ENCODE results near the gene ZNF74. TPM values are rescaled to one million over a fixed set of nuclear protein-coding genes. Genes with fewer than 3 reads are reported as not detected.
"Not testable (repeated sequence)": the region's sequence is repeated elsewhere in the genome, so short reads cannot be mapped to it uniquely, and the experiment has no call there.

The ZNF74 gene
- total and polyA plus RNA-seq, 2 donors (not counting 1 experiment from before 2014, with no cell fraction given) = 11.6 TPM

DNA sequence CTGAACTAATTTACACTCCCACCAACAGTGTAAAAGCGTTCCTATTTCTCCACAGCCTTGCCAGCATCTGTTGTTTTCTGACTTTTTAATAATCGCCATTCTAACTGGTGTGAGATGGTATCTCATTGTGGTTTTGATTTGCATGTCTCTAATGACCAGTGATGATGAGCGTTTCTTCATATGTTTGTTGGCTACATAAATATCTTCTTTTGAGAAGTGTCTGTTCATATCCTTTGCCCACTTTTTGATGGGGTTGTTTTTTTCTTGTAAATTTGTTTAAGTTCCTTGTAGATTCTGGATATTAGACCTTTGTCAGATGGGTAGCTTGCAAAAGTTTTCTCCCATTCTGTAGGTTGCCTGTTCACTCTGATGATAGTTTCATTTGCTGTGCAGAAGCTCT lies 21.7 kb downstream of the ZNF74 start:
- H3K4me3 ChIP-seq (ENCODE audit: control extremely low read depth in 1 of 5, extremely low read depth in 1 of 5, insufficient read depth in 1 of 5, low read depth in 2 of 5, low read length in 4 of 5); H3K27ac Mint-ChIP-seq; H3K27ac ChIP-seq (ENCODE audit: low read length in 2 of 2); H3K4me1 Mint-ChIP-seq; DNase-seq; intact Hi-C loops (cut with micrococcal nuclease); H3K27me3 Mint-ChIP-seq; H3K27me3 ChIP-seq (replicated peaks in 1 of 4; ENCODE audit: control extremely low read depth in 1 of 4, control insufficient read depth in 3 of 4, insufficient read depth in 4 of 4, low read length in 3 of 4); H3K4me2 ChIP-seq (replicated peaks; ENCODE audit: low read depth, low read length, poor library complexity, severe bottlenecking); H3K9me3 ChIP-seq (ENCODE audit: control extremely low read depth in 1 of 3, control insufficient read depth in 2 of 3, insufficient read depth in 1 of 3, low read length in 2 of 3); H3K79me2 ChIP-seq (ENCODE audit: control insufficient read depth, insufficient read depth, low read length); H4K20me1 ChIP-seq (ENCODE audit: control insufficient read depth, insufficient read depth, low read length, poor library complexity, severe bottlenecking); H3K4me3 Mint-ChIP-seq; H3K9ac ChIP-seq (ENCODE audit: low read length); ATAC-seq (ENCODE audit: low read depth); H3K4me1 ChIP-seq (ENCODE audit: control insufficient read depth in 2 of 2, insufficient read depth in 2 of 2, low read length in 2 of 2); H2AFZ ChIP-seq (ENCODE audit: insufficient read depth, low read depth, low read length, poor library complexity, severe bottlenecking); H3K36me3 ChIP-seq (replicated peaks in 1 of 2; ENCODE audit: control extremely low read depth in 1 of 2, control insufficient read depth in 1 of 2, extremely low read depth in 1 of 2, insufficient read depth in 2 of 2, low read length in 1 of 2); POLR2A ChIA-PET; H3K9me3 Mint-ChIP-seq (ENCODE audit: insufficient read depth): not testable (repeated sequence)
- WGBS (ENCODE audit: insufficient coverage) = 60% methylated on average over 1 of the region's 3 CpGs
- CTCF ChIA-PET = interaction anchor here (1.9 to 5.1 kb wide), 2 partner anchors 41 to 48 kb away, joined by 5 to 96 read pairs; no protein-coding TSS in a partner anchor

DNA sequence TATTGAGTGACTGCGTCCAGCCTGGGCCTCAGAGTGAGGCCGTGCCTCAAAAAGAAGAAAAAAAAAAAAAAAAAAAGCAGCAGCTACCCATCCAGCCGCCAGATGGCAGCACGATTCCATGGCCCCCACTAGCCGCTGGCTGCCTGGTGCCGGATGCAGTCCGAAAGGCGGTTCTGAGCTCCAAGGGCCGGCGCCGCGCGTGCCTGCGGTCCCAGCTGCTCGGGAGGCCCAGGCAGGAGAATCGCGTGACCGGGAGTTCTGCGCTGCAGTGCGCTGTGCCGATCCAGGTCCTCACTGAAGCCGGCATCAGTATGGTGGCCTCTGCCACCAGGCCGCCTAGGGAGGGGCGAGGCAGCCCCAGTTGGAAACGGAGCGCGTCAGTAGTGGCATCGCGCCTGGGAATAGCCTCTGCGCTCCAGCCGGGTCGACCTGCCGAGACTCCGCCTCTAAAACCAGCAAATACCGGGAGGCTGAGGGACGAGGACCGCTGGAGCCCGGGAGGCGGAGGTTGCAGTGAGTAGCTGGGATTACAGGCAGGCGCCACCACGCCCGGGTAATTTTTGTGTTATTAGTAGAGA lies 24.3 kb downstream of the ZNF74 start:
- ATAC-seq (ENCODE audit: low read depth) (peak; percentile 80), DNase-seq (peak; percentile 86)
- Histone ChIP-seq H3K27me3 (replicated peaks in 1 of 4; ENCODE audit: control extremely low read depth in 1 of 4, control insufficient read depth in 3 of 4, insufficient read depth in 4 of 4, low read length in 3 of 4) (peaks cover 0 to 5% (median 2%) of the 10 kb centered on the region in 4 experiments), H3K9ac (ENCODE audit: low read length) (peak overlapping the region; percentile 43), H4K20me1 (ENCODE audit: control insufficient read depth, insufficient read depth, low read length, poor library complexity, severe bottlenecking) (no peaks in the 10 kb centered on the region), H3K9me3 (ENCODE audit: control extremely low read depth in 1 of 3, control insufficient read depth in 2 of 3, insufficient read depth in 1 of 3, low read length in 2 of 3) (no peaks in the 10 kb centered on the region), H3K4me1 (ENCODE audit: control insufficient read depth in 2 of 2, insufficient read depth in 2 of 2, low read length in 2 of 2) (peaks cover 0 to 5% of the 10 kb centered on the region in 2 donors), H3K79me2 (ENCODE audit: control insufficient read depth, insufficient read depth, low read length) (no peaks in the 10 kb centered on the region), H2AFZ (ENCODE audit: insufficient read depth, low read depth, low read length, poor library complexity, severe bottlenecking) (peak overlapping the region; percentile 84), H3K36me3 (replicated peaks in 1 of 2; ENCODE audit: control extremely low read depth in 1 of 2, control insufficient read depth in 1 of 2, extremely low read depth in 1 of 2, insufficient read depth in 2 of 2, low read length in 1 of 2) (no peaks in the 10 kb centered on the region), H3K27ac (ENCODE audit: low read length in 2 of 2) (no peak overlapping the region), H3K4me3 (ENCODE audit: control extremely low read depth in 1 of 5, extremely low read depth in 1 of 5, insufficient read depth in 1 of 5, low read depth in 2 of 5, low read length in 4 of 5) (peak overlapping the region in 3 of 5 experiments; percentile 37 to 50 (median 45)), H3K4me2 (replicated peaks; ENCODE audit: low read depth, low read length, poor library complexity, severe bottlenecking) (peak overlapping the region; percentile 78)
- H3K4me3 Mint-ChIP-seq = peak overlapping the region; percentile 77
- TF ChIP-seq EZH2 (IDR thresholded peaks at IDR 0.05; ENCODE audit: borderline replicate concordance, insufficient read depth, low read depth, low read length, poor library complexity, severe bottlenecking) = no peak
- TF ChIP-seq, protein P1, sequence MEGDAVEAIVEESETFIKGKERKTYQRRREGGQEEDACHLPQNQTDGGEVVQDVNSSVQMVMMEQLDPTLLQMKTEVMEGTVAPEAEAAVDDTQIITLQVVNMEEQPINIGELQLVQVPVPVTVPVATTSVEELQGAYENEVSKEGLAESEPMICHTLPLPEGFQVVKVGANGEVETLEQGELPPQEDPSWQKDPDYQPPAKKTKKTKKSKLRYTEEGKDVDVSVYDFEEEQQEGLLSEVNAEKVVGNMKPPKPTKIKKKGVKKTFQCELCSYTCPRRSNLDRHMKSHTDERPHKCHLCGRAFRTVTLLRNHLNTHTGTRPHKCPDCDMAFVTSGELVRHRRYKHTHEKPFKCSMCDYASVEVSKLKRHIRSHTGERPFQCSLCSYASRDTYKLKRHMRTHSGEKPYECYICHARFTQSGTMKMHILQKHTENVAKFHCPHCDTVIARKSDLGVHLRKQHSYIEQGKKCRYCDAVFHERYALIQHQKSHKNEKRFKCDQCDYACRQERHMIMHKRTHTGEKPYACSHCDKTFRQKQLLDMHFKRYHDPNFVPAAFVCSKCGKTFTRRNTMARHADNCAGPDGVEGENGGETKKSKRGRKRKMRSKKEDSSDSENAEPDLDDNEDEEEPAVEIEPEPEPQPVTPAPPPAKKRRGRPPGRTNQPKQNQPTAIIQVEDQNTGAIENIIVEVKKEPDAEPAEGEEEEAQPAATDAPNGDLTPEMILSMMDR (IDR thresholded peaks at IDR 0.05) = peak; percentile 86
- intact Hi-C loops (cut with micrococcal nuclease) = loop anchor here (1.0 to 2.0 kb wide), 5 partner anchors 11 to 367 kb away; no protein-coding TSS in a partner anchor
- ChIA-PET CTCF (interaction anchor here (0.5 to 5.1 kb wide), 45 partner anchors 9 to 366 kb away, joined by 3 to 96 read pairs (median 5); partner anchors contain the start of genes KLHL22, MED15 and ZNF74), POLR2A (interaction anchor here (0.6 to 1.5 kb wide), 3 partner anchors 38 to 118 kb away, joined by 5 to 11 read pairs (median 5); no protein-coding TSS in a partner anchor)
- 22% methylated on average over 40 of the region's 42 CpGs for WGBS (ENCODE audit: insufficient coverage)
- H3K27me3 Mint-ChIP-seq = peaks cover under 1% of the 10 kb centered on the region
- H3K9me3 Mint-ChIP-seq (ENCODE audit: insufficient read depth) = no peaks in the 10 kb centered on the region
- no peak overlapping the region for H3K27ac Mint-ChIP-seq
- peaks cover 4% of the 10 kb centered on the region for H3K4me1 Mint-ChIP-seq

All from B cell (primary cell).